ENCODE data around the gene PRKCH. TPM values are rescaled to one million over a fixed set of nuclear protein-coding genes. Genes with fewer than 3 reads are reported as not detected.
A peak's percentile ranks its signal among the peaks of the same experiment; 100 is the strongest.

The PRKCH gene
- total and polyA plus RNA-seq, 9 of the 15 experiments (the other 6 are each of a cell fraction or from before 2014, with no cell fraction given) = 0.61 to 4.4 (median 4.0) TPM

GRCh38 chr14:61342932-61343331, 21.6 kb downstream of the PRKCH start (continued):
- TF ChIP-seq CTCFL (IDR thresholded peaks at IDR 0.05; ENCODE audit: borderline replicate concordance, insufficient read depth, low read depth, low read length, poor library complexity, severe bottlenecking) (no peak), PRDM10 (IDR thresholded peaks at IDR 0.05; ENCODE audit: partially characterized antibody) (no peak), YBX1 (IDR thresholded peaks at IDR 0.05) (no peak), KDM4B (IDR thresholded peaks at IDR 0.05; ENCODE audit: borderline replicate concordance in 2 of 2, low read depth in 1 of 2) (no peak), ZNF609 (CRISPR knock-in tag; IDR thresholded peaks at IDR 0.05; ENCODE audit: borderline replicate concordance) (no peak), TCF3 (CRISPR knock-in tag; IDR thresholded peaks at IDR 0.05) (no peak), ZNF175 (CRISPR knock-in tag; IDR thresholded peaks at IDR 0.05; ENCODE audit: low read depth) (no peak), TAL1 (IDR thresholded peaks at IDR 0.05) (peak; percentile 62; the same call in 1 of the 2 replicates), HDGF (IDR thresholded peaks at IDR 0.05) (no peak), CCAR2 (IDR thresholded peaks at IDR 0.05; ENCODE audit: low read depth, low read length) (no peak), ZNF282 (CRISPR knock-in tag; IDR thresholded peaks at IDR 0.05) (no peak), NFE2 (IDR thresholded peaks at IDR 0.05; ENCODE audit: low read depth) (peak; percentile 67), E2F1 (CRISPR knock-in tag; IDR thresholded peaks at IDR 0.05) (no peak), TFAP4 (CRISPR knock-in tag; IDR thresholded peaks at IDR 0.05; ENCODE audit: borderline replicate concordance) (no peak)
